Body of pancreas (tissue), 4 donors: Measurements from ENCODE around the gene NUBPL.

Experiments used
- CTCF ChIP-seq, 7 experiments: fragments of 450-650 bp in 4 of 7; fragments of 200-600 bp in 3 of 7; sonication (generic) in 3 of 7; IDR thresholded peaks; one replicate each; pipeline ENCODE4 v1.5.1; 2016 to 2019; ENCODE audit warnings: antibody characterized with exemption in 7 of 7
- POLR2A ChIP-seq, 3 donors: fragments of 450-650 bp; IDR thresholded peaks; one replicate each; pipeline ENCODE4 v1.6.1; 2016; ENCODE audit warnings: antibody characterized with exemption in 3 of 3, mild to moderate bottlenecking in 2 of 3

- TF ChIP-seq CTCF (IDR thresholded peaks at IDR 0.05) (no peak), POLR2A (IDR thresholded peaks at IDR 0.05) (no peak)
These were observed 273.4 kb downstream of the NUBPL start for GRCh38 chr14:31834616-31835015.
